Measurements from ENCODE around the gene CYP3A7.
"Not testable (repeated sequence)": the region's sequence is repeated elsewhere in the genome, so short reads cannot be mapped to it uniquely, and the experiment has no call there.

CYP3A7 gene

DNA sequence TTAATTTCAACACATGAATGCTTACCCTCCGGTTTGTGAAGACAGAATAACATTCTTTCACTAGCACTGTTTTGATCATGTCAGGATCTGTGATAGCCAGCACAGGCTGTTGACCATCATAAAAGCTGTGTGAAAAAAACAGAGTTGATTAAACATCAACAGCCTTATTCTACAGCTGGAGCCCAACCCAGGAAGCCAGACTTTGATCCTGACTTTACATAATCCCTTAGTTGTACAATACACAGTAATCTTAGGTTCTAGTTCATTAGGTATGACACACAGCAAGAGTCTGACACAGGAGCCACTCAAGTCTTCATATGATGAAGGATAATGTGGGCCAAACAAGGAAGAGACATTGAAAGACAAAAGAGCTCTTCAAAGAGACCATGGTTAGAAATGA is 37.6 kb upstream of the CYP3A7 start:
- TF ChIP-seq, protein P1, sequence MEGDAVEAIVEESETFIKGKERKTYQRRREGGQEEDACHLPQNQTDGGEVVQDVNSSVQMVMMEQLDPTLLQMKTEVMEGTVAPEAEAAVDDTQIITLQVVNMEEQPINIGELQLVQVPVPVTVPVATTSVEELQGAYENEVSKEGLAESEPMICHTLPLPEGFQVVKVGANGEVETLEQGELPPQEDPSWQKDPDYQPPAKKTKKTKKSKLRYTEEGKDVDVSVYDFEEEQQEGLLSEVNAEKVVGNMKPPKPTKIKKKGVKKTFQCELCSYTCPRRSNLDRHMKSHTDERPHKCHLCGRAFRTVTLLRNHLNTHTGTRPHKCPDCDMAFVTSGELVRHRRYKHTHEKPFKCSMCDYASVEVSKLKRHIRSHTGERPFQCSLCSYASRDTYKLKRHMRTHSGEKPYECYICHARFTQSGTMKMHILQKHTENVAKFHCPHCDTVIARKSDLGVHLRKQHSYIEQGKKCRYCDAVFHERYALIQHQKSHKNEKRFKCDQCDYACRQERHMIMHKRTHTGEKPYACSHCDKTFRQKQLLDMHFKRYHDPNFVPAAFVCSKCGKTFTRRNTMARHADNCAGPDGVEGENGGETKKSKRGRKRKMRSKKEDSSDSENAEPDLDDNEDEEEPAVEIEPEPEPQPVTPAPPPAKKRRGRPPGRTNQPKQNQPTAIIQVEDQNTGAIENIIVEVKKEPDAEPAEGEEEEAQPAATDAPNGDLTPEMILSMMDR (IDR thresholded peaks at IDR 0.05; ENCODE audit: low read depth, low read length), result no peak

DNA sequence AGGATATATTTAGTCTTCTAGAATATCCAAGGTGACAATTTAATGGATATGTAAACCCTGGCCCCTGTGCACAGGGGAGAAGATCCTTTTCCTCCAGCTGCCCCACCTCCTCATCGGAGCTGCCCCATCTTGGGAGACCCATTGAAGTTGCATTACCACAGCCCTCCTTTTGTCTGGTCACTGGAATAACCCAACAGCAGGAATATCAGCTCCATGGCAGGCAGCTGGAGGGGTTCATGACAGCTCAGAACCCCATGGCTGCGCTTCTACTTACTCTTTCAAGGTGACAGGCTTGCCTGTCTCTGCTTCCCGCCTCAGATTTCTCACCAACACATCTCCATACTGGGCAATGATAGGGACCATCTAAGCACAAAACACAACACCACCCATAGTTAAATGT is 34.5 kb upstream of the CYP3A7 start:
- not testable (repeated sequence) for H3K4me3 ChIP-seq (ENCODE audit: low read depth, low read length)

More for the DNA sequence above, 37.6 kb upstream of the CYP3A7 start:
- no peak overlapping the region for H3K4me3 ChIP-seq (ENCODE audit: low read depth, low read length)

DNA sequence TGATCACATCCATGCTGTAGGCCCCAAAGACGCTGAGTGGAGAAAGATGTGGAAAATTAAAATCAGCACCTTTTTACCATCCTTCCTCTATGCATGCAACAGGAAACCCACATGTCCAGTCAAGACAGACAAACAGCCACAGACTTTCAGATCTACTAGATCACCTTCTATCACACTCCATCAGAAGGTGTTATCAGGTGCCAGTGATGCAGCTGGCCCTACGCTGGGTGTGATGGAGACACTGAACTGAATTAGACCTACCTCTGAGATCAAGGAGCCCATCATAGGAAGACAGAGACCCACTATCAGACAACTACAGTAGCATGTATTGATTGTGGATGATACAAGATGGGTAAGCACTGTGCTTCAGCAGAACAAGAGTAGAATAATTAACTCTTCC is 33.5 kb upstream of the CYP3A7 start:
- TF ChIP-seq, protein P1 (IDR thresholded peaks at IDR 0.05; ENCODE audit: low read depth, low read length), result no peak
- no peak overlapping the region for H3K4me3 ChIP-seq (ENCODE audit: low read depth, low read length)

DNA sequence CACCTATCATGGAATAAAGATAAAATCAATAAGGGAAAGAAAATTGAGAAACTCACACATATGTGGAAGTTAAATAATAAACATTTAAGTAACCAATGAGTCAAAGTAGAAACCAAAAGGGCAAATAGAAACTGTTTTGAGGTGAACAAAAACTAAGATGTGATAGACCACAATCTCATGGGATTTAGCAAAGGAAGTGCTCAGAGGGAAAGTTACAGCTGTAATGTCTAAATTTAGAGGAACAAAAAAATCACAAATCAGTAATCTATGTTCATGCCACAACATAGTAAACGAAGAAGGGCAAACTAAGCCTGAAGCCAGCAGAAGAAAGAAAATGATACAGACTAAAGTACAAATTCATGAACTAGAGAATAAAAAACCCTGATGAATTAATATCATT is 32.7 kb upstream of the CYP3A7 start:
- H3K4me3 ChIP-seq (ENCODE audit: low read depth, low read length), result no peak overlapping the region
- TF ChIP-seq, protein P1 (IDR thresholded peaks at IDR 0.05; ENCODE audit: low read depth, low read length), result no peak

DNA sequence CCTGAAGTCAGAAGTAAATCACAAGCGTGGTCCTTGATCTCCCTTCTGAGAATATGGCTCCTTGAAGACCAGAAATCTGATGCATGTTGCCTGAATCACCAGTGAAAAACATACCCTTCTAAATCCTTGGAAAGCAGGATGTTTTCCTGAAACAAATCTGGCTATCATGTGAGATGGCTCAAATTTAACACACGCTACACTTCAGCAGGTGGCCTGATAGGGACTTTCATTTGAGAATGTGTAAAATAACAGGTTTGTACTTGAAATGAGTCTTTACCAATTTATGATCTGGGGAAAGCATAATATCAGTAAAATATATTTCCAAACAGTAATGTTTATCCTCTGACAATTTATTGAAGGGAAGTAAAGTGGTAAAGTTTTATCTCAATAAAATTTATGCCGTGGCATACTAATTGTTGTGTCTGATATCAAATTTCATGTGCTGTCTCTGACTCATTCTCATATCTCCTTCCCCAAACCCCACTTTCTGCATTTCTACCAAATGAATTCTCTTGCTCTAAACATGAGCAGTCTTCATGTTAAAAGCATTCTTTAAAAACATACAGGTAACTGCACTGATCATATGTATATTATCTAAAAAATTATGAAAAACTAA is 31.6 kb upstream of the CYP3A7 start:
- H3K4me3 ChIP-seq (ENCODE audit: low read depth, low read length), result no peak overlapping the region
- TF ChIP-seq, protein P1 (IDR thresholded peaks at IDR 0.05; ENCODE audit: low read depth, low read length), result no peak

DNA sequence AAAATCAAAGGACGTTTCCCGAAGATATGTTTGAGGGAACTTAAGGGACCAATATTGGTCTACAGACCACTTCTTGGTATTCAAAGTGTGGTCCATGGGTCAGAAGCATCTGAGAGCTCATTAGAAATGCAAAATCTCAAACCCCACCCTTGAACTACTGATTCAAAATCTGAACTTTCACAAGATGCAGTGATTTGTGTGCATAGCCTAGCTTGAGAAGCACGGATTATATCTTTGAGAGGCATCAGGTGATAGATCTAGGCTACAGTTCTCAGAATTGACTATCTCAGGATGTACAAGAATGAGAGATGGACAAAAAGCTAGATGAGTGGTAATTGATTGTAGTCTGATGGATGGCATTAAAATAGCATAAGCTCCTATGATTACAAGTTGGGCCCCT is 29.5 kb upstream of the CYP3A7 start:
- H3K4me3 ChIP-seq (ENCODE audit: low read depth, low read length), result no peak overlapping the region
- TF ChIP-seq, protein P1 (IDR thresholded peaks at IDR 0.05; ENCODE audit: low read depth, low read length), result no peak

DNA sequence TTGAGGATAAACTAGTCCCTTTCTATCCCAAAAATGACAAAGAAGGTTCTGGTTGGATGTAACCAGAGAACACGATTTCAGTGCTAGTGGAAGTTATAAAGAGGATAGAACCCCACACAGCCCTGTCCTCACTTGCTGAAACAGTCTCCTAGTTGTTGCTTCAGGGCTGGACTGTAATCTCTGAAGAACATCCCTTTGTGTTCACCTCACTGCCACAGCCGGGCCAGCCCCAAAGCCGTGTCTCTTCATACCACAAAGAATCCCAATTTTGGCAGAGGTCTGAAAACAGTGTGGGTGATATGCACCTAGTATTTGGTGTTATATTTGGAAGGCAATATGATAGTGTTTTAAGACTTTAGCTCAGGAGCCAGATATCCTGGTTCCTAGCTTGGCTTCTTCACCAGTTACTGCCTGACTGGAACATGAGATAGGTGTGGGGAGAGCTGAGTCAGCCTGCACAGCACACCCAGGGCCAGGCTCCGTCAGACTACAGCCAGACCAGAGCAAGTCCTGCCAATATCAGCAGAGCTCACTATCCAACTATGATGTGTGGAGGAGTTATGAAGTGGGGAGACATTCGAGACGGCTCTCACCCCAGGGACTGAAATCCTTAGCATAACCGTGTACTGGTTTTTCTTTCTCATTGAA is 27.8 kb upstream of the CYP3A7 start:
- TF ChIP-seq, protein P1 (IDR thresholded peaks at IDR 0.05; ENCODE audit: low read depth, low read length), result no peak
- H3K4me3 ChIP-seq (ENCODE audit: low read depth, low read length), result no peak overlapping the region

DNA sequence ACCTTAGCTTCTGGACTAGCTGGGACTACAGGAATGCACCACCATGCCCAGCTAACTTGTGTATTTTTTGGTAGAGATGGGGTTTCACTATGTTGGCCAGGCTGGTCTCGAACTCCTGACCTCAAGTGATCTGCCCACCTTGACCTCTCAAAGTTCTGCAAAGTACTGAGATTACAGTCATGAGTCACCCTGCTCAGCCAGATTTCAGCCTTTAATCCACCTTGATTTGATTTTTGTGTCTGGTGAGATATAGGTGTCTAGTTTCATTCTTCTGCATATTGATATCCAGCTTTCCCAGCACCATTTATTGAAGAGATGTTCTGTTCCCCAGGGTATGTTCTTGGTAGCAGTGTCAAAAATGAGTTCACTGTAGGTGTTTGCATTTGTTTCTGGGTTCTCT is 20.1 kb upstream of the CYP3A7 start:
- TF ChIP-seq, protein P1 (IDR thresholded peaks at IDR 0.05; ENCODE audit: low read depth, low read length), result no peak
- H3K4me3 ChIP-seq (ENCODE audit: low read depth, low read length), result no peak overlapping the region

All from WI38 (cell line).